ENCODE measurements around the gene SBNO2. TPM values are rescaled to one million over a fixed set of nuclear protein-coding genes. Genes with fewer than 3 reads are reported as not detected.

Gene SBNO2
- total RNA-seq, 1 experiment from 2014 or later, result 46.3 TPM

DNA sequence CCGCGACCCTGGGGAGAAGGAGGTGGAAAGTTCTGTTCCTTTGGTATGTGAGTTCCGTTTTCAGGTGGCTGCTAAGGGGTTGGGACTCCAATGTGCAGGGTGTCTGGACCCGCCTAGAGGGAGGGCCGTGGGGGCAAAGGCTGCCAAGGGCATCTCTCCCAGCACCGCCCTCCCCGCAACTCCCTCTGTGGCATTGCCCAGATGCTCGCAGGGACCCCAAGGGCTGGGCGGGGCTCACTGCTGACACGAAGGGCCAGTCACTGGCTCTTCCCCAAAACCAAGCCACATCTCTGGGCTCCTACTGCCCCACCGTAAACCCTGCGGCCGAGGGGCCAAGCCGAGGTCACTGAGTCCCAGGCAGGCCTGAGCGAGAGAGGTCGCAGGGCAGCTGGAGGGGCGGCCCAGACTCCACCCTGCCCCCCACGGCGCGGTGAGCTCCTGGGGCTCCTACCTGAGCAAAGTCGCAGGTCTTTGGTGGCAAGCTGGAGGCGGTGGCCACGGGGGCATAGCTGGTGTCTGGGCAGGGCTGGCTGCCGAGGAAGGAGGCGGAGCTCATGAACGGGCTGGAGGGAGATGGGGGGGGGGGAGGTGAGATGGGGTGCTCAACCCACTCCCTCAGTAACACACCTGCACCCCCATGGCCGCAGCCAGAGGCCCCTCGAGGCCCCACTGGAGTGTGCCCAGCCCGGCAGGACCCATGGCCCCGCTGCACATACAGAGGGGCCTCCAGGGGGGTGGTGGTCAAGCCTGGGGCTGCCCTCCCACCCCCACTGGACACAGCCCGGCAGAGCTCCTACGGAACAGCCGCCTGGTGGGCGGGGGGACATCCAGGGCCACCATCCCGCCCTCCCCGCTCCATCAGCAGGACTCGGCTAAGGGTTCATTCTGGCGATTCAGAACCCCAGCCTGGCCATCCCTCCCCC lies 26.9 kb downstream of the SBNO2 start:
- Histone ChIP-seq H3K79me1 (ENCODE audit: insufficient read depth, low read depth, low read length, poor library complexity, severe bottlenecking) (no peaks in the 10 kb centered on the region), H3K4ac (ENCODE audit: low read depth, low read length) (no peak overlapping the region), H3K4me2 (ENCODE audit: insufficient read depth, insufficient read length, low read length) (no peak overlapping the region), H3K4me1 (ENCODE audit: insufficient read depth, low read length) (no peaks in the 10 kb centered on the region), H2BK12ac (ENCODE audit: insufficient read length, low read depth, low read length) (no peak overlapping the region), H4K8ac (replicated peaks; ENCODE audit: insufficient read length, low read depth, low read length) (no peak overlapping the region), H3K9ac (ENCODE audit: extremely low read depth, insufficient read length, low read length) (no peak overlapping the region), H4K5ac (ENCODE audit: insufficient read length, low read depth, low read length) (no peak overlapping the region), H4K91ac (ENCODE audit: insufficient read length, low read depth, low read length) (no peak overlapping the region), H3T11ph (ENCODE audit: low read length) (no peak overlapping the region), H2BK15ac (ENCODE audit: low read depth, low read length) (no peak overlapping the region), H2AK5ac (ENCODE audit: insufficient read length, low read length) (no peak overlapping the region), H4K20me1 (ENCODE audit: control insufficient read depth, insufficient read depth, insufficient read length) (no peaks in the 10 kb centered on the region), H3K27ac (ENCODE audit: insufficient read length, low read depth, low read length) (no peak overlapping the region), H3K79me2 (ENCODE audit: insufficient read depth, low read length) (no peaks in the 10 kb centered on the region), H2BK120ac (ENCODE audit: low read depth, low read length, poor library complexity, severe bottlenecking) (no peak overlapping the region), H3K23me2 (ENCODE audit: insufficient read length, low read depth, low read length, poor library complexity, severe bottlenecking) (no peaks in the 10 kb centered on the region), H3K18ac (ENCODE audit: insufficient read length, low read depth, low read length) (no peak overlapping the region), H3K14ac (ENCODE audit: insufficient read depth, low read length) (no peak overlapping the region; the same call in 1 of the 2 replicates), H3K56ac (ENCODE audit: insufficient read length, low read depth, low read length) (no peak overlapping the region), H2AFZ (ENCODE audit: low read length) (no peak overlapping the region), H3K9me3 (ENCODE audit: control insufficient read depth, low read depth, low read length) (no peaks in the 10 kb centered on the region), H2BK20ac (ENCODE audit: low read depth, low read length, poor library complexity, severe bottlenecking) (no peak overlapping the region), H3K27me3 (ENCODE audit: insufficient read depth, low read length) (no peaks in the 10 kb centered on the region), H3K23ac (ENCODE audit: insufficient read length, low read depth, low read length) (no peak overlapping the region), H2BK5ac (ENCODE audit: insufficient read length, low read length) (no peak overlapping the region)
- Mint-ChIP-seq H3K36me3 (ENCODE audit: insufficient read depth in 1 of 3, low read depth in 3 of 3) (peaks cover 23 to 37% (median 35%) of the 10 kb centered on the region in 3 experiments), H3K4me3 (no peak overlapping the region), H3K4me1 (peaks cover 0 to 18% of the 10 kb centered on the region in 2 experiments; a peak in 2 of 4 replicates), H3K27ac (no peak overlapping the region; a peak in 1 of 7 replicates), H3K27me3 (ENCODE audit: low read depth) (no peaks in the 10 kb centered on the region), H3K9me3 (peaks cover 0 to under 1% of the 10 kb centered on the region in 2 experiments; a peak in 1 of 5 replicates)
- WGBS (ENCODE audit: extremely low coverage, insufficient read length, low lambda C conversion rate), result no CpG with 5 or more reads among the region's 38 CpGs
- DNase-seq, result no peak
- TF ChIP-seq, protein P1, sequence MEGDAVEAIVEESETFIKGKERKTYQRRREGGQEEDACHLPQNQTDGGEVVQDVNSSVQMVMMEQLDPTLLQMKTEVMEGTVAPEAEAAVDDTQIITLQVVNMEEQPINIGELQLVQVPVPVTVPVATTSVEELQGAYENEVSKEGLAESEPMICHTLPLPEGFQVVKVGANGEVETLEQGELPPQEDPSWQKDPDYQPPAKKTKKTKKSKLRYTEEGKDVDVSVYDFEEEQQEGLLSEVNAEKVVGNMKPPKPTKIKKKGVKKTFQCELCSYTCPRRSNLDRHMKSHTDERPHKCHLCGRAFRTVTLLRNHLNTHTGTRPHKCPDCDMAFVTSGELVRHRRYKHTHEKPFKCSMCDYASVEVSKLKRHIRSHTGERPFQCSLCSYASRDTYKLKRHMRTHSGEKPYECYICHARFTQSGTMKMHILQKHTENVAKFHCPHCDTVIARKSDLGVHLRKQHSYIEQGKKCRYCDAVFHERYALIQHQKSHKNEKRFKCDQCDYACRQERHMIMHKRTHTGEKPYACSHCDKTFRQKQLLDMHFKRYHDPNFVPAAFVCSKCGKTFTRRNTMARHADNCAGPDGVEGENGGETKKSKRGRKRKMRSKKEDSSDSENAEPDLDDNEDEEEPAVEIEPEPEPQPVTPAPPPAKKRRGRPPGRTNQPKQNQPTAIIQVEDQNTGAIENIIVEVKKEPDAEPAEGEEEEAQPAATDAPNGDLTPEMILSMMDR (conservative IDR thresholded peaks at IDR 0.05), result no peak
